K562 (cell line): Measurements from ENCODE around the gene EPHB1. TPM values are rescaled to one million over a fixed set of nuclear protein-coding genes. Genes with fewer than 3 reads are reported as not detected.

ENCODE experiments used
- ATAC-seq: fragments of 200-7000 bp; cut with Tn5 transposase; 3 replicates; pipeline ENCODE4 v1.9.1; 2020; ENCODE audit warnings: moderate library complexity
- BruUV-seq: library from RNA; stranded (reverse); fragments of 400-500 nt; replicated peaks from 2 replicates; lab custom pipeline; 2021; lab: Mats Ljungman, UMichigan
- CTCF ChIA-PET: fragments of 300-600 bp; formaldehyde crosslinking; extraction: SDS; loops from one replicate; lab custom pipeline; 2021; ENCODE audit warnings: low intra/inter-chr PET ratio; lab: Yijun Ruan, JAX
- POLR2A ChIA-PET: fragments of 300-600, 350-650 bp; sonication (Branson Sonifier 250); formaldehyde crosslinking; extraction: SDS; loops from one replicate; lab custom pipeline; 2021; ENCODE audit warnings: antibody characterized with exemption, inconsistent platforms; lab: Yijun Ruan, JAX
- DNase-seq, 4 experiments: peaks; one replicate each; pipeline versions ENCODE4 v3.0.0 to v3.0.0-alpha.2; 2011 to 2018; ENCODE audit warnings: low spot score in 3 of 4, mixed read lengths in 3 of 4; ENCODE audit errors: extremely low read depth in 1 of 4
- FAIRE-seq: peaks from 2 replicates; lab custom pipeline; 2011; peaks lifted over from hg19 to GRCh38; lab: Jason Lieb, UNC
- H2AFZ ChIP-seq: 2 replicates; pipeline ENCODE4 v1.6.0; 2011; ENCODE audit warnings: low read depth, low read length, control low read depth, inconsistent platforms
- H3K27ac ChIP-seq: fragments of 200-600 bp; 3 replicates; pipeline ENCODE4 v1.8.0; 2011; ENCODE audit warnings: low read depth, mild to moderate bottlenecking, control low read depth, inconsistent platforms, low read length, moderate library complexity, mixed read lengths; ENCODE audit errors: extremely low read depth
- H3K27me3 ChIP-seq, 2 experiments: fragments of 300-600 bp in 1 of 2; 2 replicates in 1 of 2; 3 replicates in 1 of 2; pipeline versions ENCODE4 v1.6.0 to v1.8.0; 2011; ENCODE audit warnings: inconsistent platforms in 2 of 2, low read length in 2 of 2, mild to moderate bottlenecking in 1 of 2, mixed read lengths in 1 of 2, moderate library complexity in 1 of 2; ENCODE audit not compliant: control insufficient read depth in 2 of 2, insufficient read depth in 2 of 2
- H3K36me3 ChIP-seq: fragments of 300-600 bp; 3 replicates; pipeline ENCODE4 v1.8.0; 2011; ENCODE audit warnings: mild to moderate bottlenecking, low read length, inconsistent platforms; ENCODE audit not compliant: control insufficient read depth, insufficient read depth
- H3K4me1 ChIP-seq, 2 experiments: fragments of 200-600 bp in 1 of 2; replicated peaks in 1 of 2; 2 replicates in 1 of 2; 3 replicates in 1 of 2; pipeline versions ENCODE4 v1.5.1 to v1.8.0; 2011; ENCODE audit warnings: inconsistent platforms in 2 of 2, low read length in 2 of 2, mild to moderate bottlenecking in 1 of 2, mixed read lengths in 1 of 2, moderate library complexity in 1 of 2; ENCODE audit not compliant: control insufficient read depth in 2 of 2, insufficient read depth in 2 of 2
- H3K4me2 ChIP-seq: 2 replicates; pipeline ENCODE4 v1.6.1; 2011; ENCODE audit warnings: low read length, control low read depth, inconsistent platforms, mixed read lengths; ENCODE audit not compliant: insufficient read depth
- H3K4me3 ChIP-seq: fragments of 200-600 bp; sonication (generic), shearing (Covaris generic); 2 replicates; pipeline ENCODE4 v1.5.1; 2016; ENCODE audit warnings: control low read depth, inconsistent platforms
- H3K79me2 ChIP-seq: fragments of 200-600 bp; 3 replicates; pipeline ENCODE4 v1.8.0; 2011; ENCODE audit warnings: low read length, inconsistent platforms; ENCODE audit not compliant: control insufficient read depth, insufficient read depth
- H3K9ac ChIP-seq, 2 experiments: 2 replicates each; pipeline versions ENCODE4 v1.6.0 to v1.6.1; 2011; ENCODE audit warnings: low read depth in 2 of 2, low read length in 2 of 2, control low read depth in 1 of 2, inconsistent platforms in 1 of 2, mild to moderate bottlenecking in 1 of 2, mixed read lengths in 1 of 2; ENCODE audit not compliant: insufficient read depth in 1 of 2
- H3K9me1 ChIP-seq: one replicate; pipeline ENCODE4 v1.6.0; 2011; ENCODE audit warnings: inconsistent platforms, mild to moderate bottlenecking, low read length, moderate library complexity; ENCODE audit not compliant: control insufficient read depth, insufficient read depth
- H3K9me3 ChIP-seq: replicated peaks from 2 replicates; pipeline ENCODE4 v1.5.1; 2011; ENCODE audit warnings: low read depth, low read length, inconsistent platforms; ENCODE audit not compliant: control insufficient read depth, insufficient read depth
- H4K20me1 ChIP-seq: replicated peaks from 2 replicates; pipeline ENCODE4 v1.6.1; 2011; ENCODE audit warnings: low read length, inconsistent platforms, mixed read lengths; ENCODE audit not compliant: control insufficient read depth, insufficient read depth
- BDP1 ChIP-seq: IDR thresholded peaks from 3 replicates; pipeline ENCODE4 v1.6.1; 2011; ENCODE audit not compliant: insufficient read length, insufficient read depth
- EZH2 ChIP-seq: IDR thresholded peaks from 2 replicates; pipeline ENCODE4 v1.6.1; 2012; ENCODE audit warnings: low read depth, mild to moderate bottlenecking, inconsistent platforms, low read length, borderline replicate concordance
- KAT8 ChIP-seq: fragments of 450-650 bp; IDR thresholded peaks from 2 replicates; pipeline ENCODE4 v1.6.1; 2016; ENCODE audit warnings: low read depth, mild to moderate bottlenecking
- KDM4B ChIP-seq, 2 experiments: fragments of 450-650 bp in 1 of 2; sonication (generic) in 1 of 2; IDR thresholded peaks; 2 replicates each; pipeline ENCODE4 v1.6.1; 2016 to 2017; ENCODE audit warnings: borderline replicate concordance in 2 of 2, antibody characterized with exemption in 1 of 2, low read depth in 1 of 2, mild to moderate bottlenecking in 1 of 2
- PHF20 ChIP-seq: fragments of 450-650 bp; IDR thresholded peaks from 2 replicates; pipeline ENCODE4 v1.6.1; 2018; ENCODE audit not compliant: partially characterized antibody
- POLR2B ChIP-seq: fragments of 450-650 bp; IDR thresholded peaks from 2 replicates; pipeline ENCODE4 v1.6.1; 2018; ENCODE audit warnings: low read depth; ENCODE audit not compliant: partially characterized antibody
- PTBP1 ChIP-seq: fragments of 200-400 bp; formaldehyde crosslinking; IDR thresholded peaks from 2 replicates; pipeline ENCODE4 v1.6.1; 2017; ENCODE audit warnings: low read depth, low read length
- TAF7 ChIP-seq: fragments of 450-650 bp; IDR thresholded peaks from 2 replicates; pipeline ENCODE4 v1.6.1; 2016; ENCODE audit warnings: missing genetic modification characterization, missing compliant biosample characterization
- VEZF1 ChIP-seq: fragments of 200-800 bp; sonication (Bioruptor generic); IDR thresholded peaks from 2 replicates; pipeline ENCODE4 v1.6.1; 2017; ENCODE audit warnings: missing genetic modification characterization, missing compliant biosample characterization
- ZMIZ1 ChIP-seq, 2 experiments: fragments of 150-350 bp in 1 of 2; IDR thresholded peaks; 2 replicates each; pipeline ENCODE4 v1.6.1; 2012 to 2016; ENCODE audit warnings: low read depth in 2 of 2, low read length in 2 of 2, mild to moderate bottlenecking in 1 of 2, moderate library complexity in 1 of 2
- ZNF717 ChIP-seq: fragments of 250-450 bp; sonication (Bioruptor Pico); IDR thresholded peaks from 2 replicates; pipeline ENCODE4 v1.5.0; 2021
- ZNF785 ChIP-seq: fragments of 250-450 bp; sonication (Bioruptor Pico); IDR thresholded peaks from 2 replicates; pipeline ENCODE4 v1.4.0; 2020; ENCODE audit warnings: mild to moderate bottlenecking
- ZSCAN29 ChIP-seq: fragments of 450-650 bp; IDR thresholded peaks from 2 replicates; pipeline ENCODE4 v1.6.1; 2017
- WGBS: fragments of 100-300 bp; shearing (Covaris generic); methylation state at CpG from one replicate; pipeline ENCODE4 v1.1.6; 2016; ENCODE audit warnings: low coverage, mixed read lengths; ENCODE audit not compliant: insufficient coverage; ENCODE audit errors: missing lambda C conversion rate; 5-methylcytosine and 5-hydroxymethylcytosine counted together
- in situ Hi-C: fragments of 300-500 bp; cut with MboI; formaldehyde crosslinking; loops from 4 replicates; pipeline ENCODE4 v1.15.0; 2018; ENCODE audit warnings: inconsistent platforms, mixed read lengths
- intact Hi-C: fragments of 100-400 bp; cut with micrococcal nuclease; formaldehyde crosslinking; loops from 2 replicates; pipeline ENCODE4 v1.14.2; 2022
- polyA plus RNA-seq, 8 experiments: library from polyadenylated mRNA; depleted of rRNA in 4 of 8; stranded (reverse) in 5 of 8; unstranded in 3 of 8; fragments of >200 nt; fragmentation: Nextera tagmentation in 2 of 8; fragmentation: Illumina TruSeq in 1 of 8; extraction: Ambion mirVana in 2 of 8; extraction: Trizol in 1 of 8; gene quantifications; 2 replicates each; pipeline versions ENCODE4 v1.2.1 to v1.2.3, GENCODE V29; 2011 to 2014; ENCODE audit warnings: inconsistent platforms in 1 of 8, missing spikeins in 1 of 8
- total RNA-seq, 7 experiments: library from RNA; depleted of rRNA in 6 of 7; stranded (reverse); fragments of >200 nt in 6 of 7; fragmentation: Illumina TruSeq in 2 of 7; extraction: Trizol in 2 of 7; gene quantifications; 2 replicates each; pipeline versions ENCODE4 v1.2.1 to v1.2.3, GENCODE V29; 2011 to 2021; ENCODE audit warnings: low replicate concordance in 1 of 7

EPHB1 gene
- total and polyA plus RNA-seq, 9 of the 15 experiments (the other 6 are each of a cell fraction or from before 2014, with no cell fraction given): 0.29 TPM; not detected in 8

- in situ Hi-C loops (no loop called here), intact Hi-C loops (no loop called here)
- DNase-seq: no peak
- Histone ChIP-seq H3K4me3 (no peak overlapping the region), H3K9me1 (no peaks in the 10 kb centered on the region), H3K4me1 (no peaks in the 10 kb centered on the region), H3K27me3 (no peaks in the 10 kb centered on the region), H4K20me1 (no peaks in the 10 kb centered on the region), H3K27ac (no peak overlapping the region), H2AFZ (no peak overlapping the region), H3K79me2 (no peaks in the 10 kb centered on the region), H3K36me3 (no peaks in the 10 kb centered on the region), H3K4me2 (no peak overlapping the region), H3K9ac (no peak overlapping the region), H3K9me3 (no peaks in the 10 kb centered on the region)
- no TSS peak for BruUV-seq
- 11% methylated on average over 1 of the region's 1 CpG for WGBS
- CTCF ChIA-PET: no interaction called here
- FAIRE-seq: no peak
- ATAC-seq: no peak
- TF ChIP-seq VEZF1: no peak
- no peak for TF ChIP-seq EZH2
- TF ChIP-seq ZMIZ1 (IDR thresholded peaks at IDR 0.05; ENCODE audit: low read depth in 2 of 2, low read length in 2 of 2): no peak
- TF ChIP-seq BDP1: no peak
- no peak for TF ChIP-seq PHF20
- no peak for TF ChIP-seq PTBP1
- TF ChIP-seq KAT8: no peak
- no peak for TF ChIP-seq ZNF785 (CRISPR knock-in tag)
- TF ChIP-seq POLR2B: no peak
- no peak for TF ChIP-seq ZNF717 (CRISPR knock-in tag)
- no peak for TF ChIP-seq TAF7
- no peak for TF ChIP-seq KDM4B (IDR thresholded peaks at IDR 0.05; ENCODE audit: borderline replicate concordance in 2 of 2, low read depth in 1 of 2)
- TF ChIP-seq ZSCAN29: no peak
- POLR2A ChIA-PET: interaction anchor here (0.9 kb wide), 1 partner anchor 9 kb away, joined by 3 read pairs; no protein-coding TSS in a partner anchor
These were observed 128.2 kb downstream of the EPHB1 start for GRCh38 chr3:134923286-134923685.
